ENCODE results near the gene FAM219A.
"Not testable (repeated sequence)": the region's sequence is repeated elsewhere in the genome, so short reads cannot be mapped to it uniquely, and the experiment has no call there.

The FAM219A gene

GRCh38 chr9:34374905-34375552 is 83.3 kb downstream of the FAM219A start:
- no peak for DNase-seq

GRCh38 chr9:34374339-34374738 is 84.0 kb downstream of the FAM219A start:
- no peak for DNase-seq

GRCh38 chr9:34373749-34374148 is 84.6 kb downstream of the FAM219A start:
- no peak for DNase-seq

GRCh38 chr9:34372467-34373011 is 85.8 kb downstream of the FAM219A start:
- DNase-seq = no peak

DNA sequence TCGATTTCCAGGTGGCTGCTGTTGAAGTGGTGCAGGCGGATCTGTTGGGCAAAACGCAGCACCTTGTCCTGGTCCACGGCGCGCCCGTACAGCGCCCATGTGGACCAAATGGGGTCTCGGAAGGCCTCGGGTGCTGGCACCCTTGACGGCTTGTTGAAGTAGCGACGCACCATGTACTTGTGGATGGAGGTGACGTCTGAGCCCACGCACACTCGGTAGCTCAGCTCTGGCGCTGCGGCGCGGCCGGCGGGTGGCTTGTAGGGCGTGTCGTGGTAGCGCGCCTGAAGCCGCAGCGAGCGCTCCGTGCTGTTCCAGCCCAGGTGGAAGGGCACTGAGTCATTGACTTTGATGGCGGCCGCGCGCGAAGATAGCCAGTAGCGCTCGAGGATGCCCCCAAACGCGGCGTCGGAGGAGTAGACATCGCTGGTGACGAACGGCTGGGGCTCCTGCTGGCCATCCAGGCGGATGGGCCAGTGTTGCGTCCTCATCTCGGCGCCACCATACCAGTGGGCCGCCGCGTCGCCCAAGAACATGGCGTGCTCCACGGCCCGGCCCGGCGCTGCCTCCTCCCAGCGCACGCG is 86.4 kb downstream of the FAM219A start:
- DNase-seq = no peak

- no peak for DNase-seq
Measured at GRCh38 chr9:34370970-34371880, 87.1 kb downstream of the FAM219A start.

- DNase-seq = no peak
Measured at GRCh38 chr9:34370335-34370969, 87.9 kb downstream of the FAM219A start.

DNA sequence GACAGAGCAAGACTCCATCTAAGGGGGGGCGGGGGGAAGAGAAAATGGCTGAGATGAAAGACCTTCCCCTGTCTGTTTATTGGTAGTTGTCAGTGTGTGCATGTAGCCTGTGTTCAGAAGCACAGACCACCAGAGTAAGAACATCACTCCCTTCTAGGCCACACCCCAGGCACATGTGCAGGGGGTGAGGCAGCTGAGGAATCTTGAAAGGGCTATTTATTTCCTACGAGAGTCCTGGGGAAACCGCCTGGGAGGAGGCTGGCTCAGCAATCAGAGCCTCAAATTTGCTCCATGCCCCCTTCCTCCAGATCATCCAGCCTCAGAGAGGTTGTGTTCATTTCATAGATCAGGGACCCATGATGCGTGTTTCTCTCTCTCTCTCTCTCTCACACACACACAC is 88.7 kb downstream of the FAM219A start:
- no peak for DNase-seq

- DNase-seq = not testable (repeated sequence)
Measured at GRCh38 chr9:34368796-34369195, 89.6 kb downstream of the FAM219A start.

DNA sequence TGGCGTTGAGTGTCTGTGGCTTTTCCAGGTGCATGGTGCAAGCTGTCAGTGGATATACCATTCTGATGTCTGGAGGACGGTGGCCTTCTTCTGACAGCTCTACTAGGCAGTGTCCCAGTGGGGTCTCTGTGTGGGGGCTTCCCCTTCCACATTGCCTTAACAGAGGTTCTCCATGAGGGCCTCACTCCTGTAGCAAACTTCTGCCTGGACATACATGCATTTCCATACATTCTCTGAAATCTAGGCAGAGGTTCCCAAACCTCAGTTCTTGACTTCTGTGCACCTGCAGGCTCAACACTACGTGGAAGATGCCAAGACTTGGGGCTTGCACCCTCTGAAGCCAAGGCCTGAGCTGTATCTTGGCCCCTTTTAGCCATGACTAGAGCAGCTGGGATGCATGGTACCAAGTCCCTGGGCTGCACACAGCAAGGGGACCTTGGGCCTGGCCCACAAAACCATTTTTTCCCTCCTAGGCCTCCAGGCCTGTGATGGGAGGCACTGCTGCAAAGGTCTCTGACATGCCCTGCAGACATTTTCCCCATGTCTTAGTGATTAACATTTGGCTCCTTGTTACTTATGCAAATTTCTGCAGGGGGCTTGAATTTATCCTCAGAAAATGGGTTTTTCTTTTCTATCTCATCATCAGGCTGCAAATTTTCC is 90.5 kb downstream of the FAM219A start:
- not testable (repeated sequence) for DNase-seq

GRCh38 chr9:34366365-34366764 is 92.0 kb downstream of the FAM219A start:
- DNase-seq = no peak

DNA sequence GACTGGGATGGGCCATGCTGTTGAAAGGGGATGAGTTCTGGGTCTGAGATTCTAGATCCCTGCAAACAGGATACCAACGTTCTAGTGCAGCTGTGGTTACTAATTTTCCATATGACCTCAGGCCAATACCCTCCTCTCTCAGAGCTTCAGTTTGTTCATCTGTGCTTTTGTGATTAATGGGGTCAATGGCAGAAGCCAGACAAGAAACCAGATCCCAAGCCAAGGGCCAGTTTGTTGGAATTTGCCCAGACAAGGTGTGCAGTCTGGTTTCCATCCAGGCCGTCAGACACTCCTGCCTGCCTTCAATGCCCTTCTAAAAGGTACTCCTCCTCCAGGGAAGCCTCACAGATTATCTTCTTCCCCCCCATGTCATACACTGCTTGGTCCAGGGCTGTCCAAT is 93.1 kb downstream of the FAM219A start:
- DNase-seq = no peak

- no peak for DNase-seq
Measured at GRCh38 chr9:34363619-34364351, 94.6 kb downstream of the FAM219A start.

DNA sequence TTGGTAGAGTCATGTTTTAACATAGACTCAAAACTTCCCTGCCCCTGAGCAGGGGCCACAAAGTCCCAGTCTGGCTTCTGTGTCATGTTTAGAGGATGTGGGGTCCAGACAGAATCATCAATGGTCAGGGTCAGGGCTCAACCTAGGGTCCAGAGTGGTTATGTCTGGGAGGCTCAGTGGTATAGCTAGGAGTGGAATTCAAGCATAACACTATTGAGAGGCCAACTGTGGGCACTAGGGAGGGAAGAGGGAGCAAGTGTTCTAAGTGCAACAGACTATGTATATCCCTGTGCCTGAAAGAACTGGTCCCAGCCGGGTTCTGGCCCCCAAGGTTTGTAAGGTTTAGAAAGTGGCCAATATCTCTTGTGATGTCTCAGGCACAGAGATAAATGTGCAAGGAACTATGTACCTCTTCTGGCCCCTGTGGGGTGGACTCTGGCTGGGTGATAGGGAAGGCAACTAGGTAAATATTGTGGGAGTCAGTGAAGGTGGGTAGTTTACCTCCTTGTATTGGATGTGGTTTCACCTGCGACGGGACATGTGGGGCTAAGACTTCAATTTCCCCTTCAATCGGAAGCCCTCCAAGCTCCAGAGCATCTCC is 95.7 kb downstream of the FAM219A start:
- no peak for DNase-seq

GRCh38 chr9:34352957-34353356 is 105.4 kb downstream of the FAM219A start:
- DNase-seq = not testable (repeated sequence)

- not testable (repeated sequence) for DNase-seq
Measured at GRCh38 chr9:34352122-34352652, 106.2 kb downstream of the FAM219A start.

DNA sequence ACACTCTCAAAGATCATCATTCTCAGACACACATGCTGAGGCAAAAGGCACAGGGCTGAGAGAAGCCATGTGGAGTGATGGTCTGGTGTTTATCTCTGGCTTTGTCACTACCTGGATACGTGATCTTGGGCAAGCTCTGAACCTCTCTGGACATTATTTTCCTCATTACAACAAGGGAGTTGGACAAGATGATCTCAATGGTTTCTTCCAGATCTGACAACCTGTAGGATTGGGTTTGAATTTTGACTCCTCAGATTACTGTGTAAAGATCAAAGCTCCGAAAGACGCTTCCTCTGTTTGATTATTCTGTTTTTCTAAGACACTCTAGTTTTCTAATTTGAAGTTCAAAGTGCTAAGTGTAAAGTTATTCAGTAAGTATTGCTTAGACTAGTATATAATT is 109.0 kb downstream of the FAM219A start:
- DNase-seq = no peak
